Epidermal melanocyte (primary cell): Measurements from ENCODE around the gene CEP85L.

Source experiments
- DNase-seq: peaks from one replicate; pipeline ENCODE4 v3.0.0; 2011; ENCODE audit warnings: low spot score; ENCODE audit not compliant: insufficient read length

The CEP85L gene

GRCh38 chr6:118502169-118502568 lies 149.2 kb downstream of the CEP85L start:
- DNase-seq, result no peak

GRCh38 chr6:118501765-118502164 lies 149.6 kb downstream of the CEP85L start:
- no peak for DNase-seq

- DNase-seq, result no peak
Measured at GRCh38 chr6:118501099-118501498, 150.3 kb downstream of the CEP85L start.

GRCh38 chr6:118500130-118501015 lies 151.0 kb downstream of the CEP85L start:
- DNase-seq, result no peak

GRCh38 chr6:118495485-118496280 lies 155.7 kb downstream of the CEP85L start:
- no peak for DNase-seq

GRCh38 chr6:118494091-118494490 lies 157.3 kb downstream of the CEP85L start:
- DNase-seq, result no peak

- DNase-seq, result no peak
Measured at GRCh38 chr6:118489990-118490389, 161.4 kb downstream of the CEP85L start.

GRCh38 chr6:118488631-118489030 lies 162.8 kb downstream of the CEP85L start:
- DNase-seq, result no peak

GRCh38 chr6:118485601-118486550 lies 165.5 kb downstream of the CEP85L start:
- no peak for DNase-seq

- DNase-seq, result no peak
Measured at GRCh38 chr6:118476551-118476950, 174.8 kb downstream of the CEP85L start.

- DNase-seq, result no peak
Measured at GRCh38 chr6:118473266-118473665, 178.1 kb downstream of the CEP85L start.

GRCh38 chr6:118469468-118469867 lies 181.9 kb downstream of the CEP85L start:
- DNase-seq, result no peak

GRCh38 chr6:118468682-118469465 lies 182.5 kb downstream of the CEP85L start:
- DNase-seq, result no peak

- no peak for DNase-seq
Measured at GRCh38 chr6:118467181-118467580, 184.2 kb downstream of the CEP85L start.

- no peak for DNase-seq
Measured at GRCh38 chr6:118464620-118465019, 186.8 kb downstream of the CEP85L start.

GRCh38 chr6:118460958-118461470 lies 190.4 kb downstream of the CEP85L start:
- no peak for DNase-seq

GRCh38 chr6:118456982-118457381 lies 194.4 kb downstream of the CEP85L start:
- no peak for DNase-seq

GRCh38 chr6:118451839-118452238 lies 199.6 kb downstream of the CEP85L start:
- no peak for DNase-seq

GRCh38 chr6:118444796-118445195 lies 206.6 kb downstream of the CEP85L start:
- DNase-seq, result no peak

GRCh38 chr6:118436482-118436881 lies 214.9 kb downstream of the CEP85L start:
- DNase-seq, result no peak
